NCI-H526 treated with DMSO at 0.1 percent for 48 hours (cell line): Measurements from ENCODE around the gene CNNM1.

Experiments
- DNase-seq: peaks from one replicate; lab custom pipeline; 2025; lab: John Stamatoyannopoulos, UW

CNNM1 gene

GRCh38 chr10:99372546-99373271 lies 43.6 kb downstream of the CNNM1 start:
- no peak for DNase-seq

- DNase-seq: no peak
Measured at GRCh38 chr10:99374526-99374925, 45.4 kb downstream of the CNNM1 start.

- DNase-seq: no peak
Measured at GRCh38 chr10:99374972-99375371, 45.8 kb downstream of the CNNM1 start.

GRCh38 chr10:99375426-99375825 lies 46.3 kb downstream of the CNNM1 start:
- DNase-seq: no peak

- DNase-seq: no peak
Measured at GRCh38 chr10:99382176-99382575, 53.0 kb downstream of the CNNM1 start.

GRCh38 chr10:99387071-99387470 lies 57.9 kb downstream of the CNNM1 start:
- no peak for DNase-seq

- no peak for DNase-seq
Measured at GRCh38 chr10:99387541-99387940, 58.4 kb downstream of the CNNM1 start.

GRCh38 chr10:99389729-99390480 lies 60.7 kb downstream of the CNNM1 start:
- no peak for DNase-seq

- no peak for DNase-seq
Measured at GRCh38 chr10:99391346-99391745, 62.2 kb downstream of the CNNM1 start.

GRCh38 chr10:99393036-99393435 lies 63.9 kb downstream of the CNNM1 start:
- DNase-seq: no peak

- DNase-seq: no peak
Measured at GRCh38 chr10:99393683-99394082, 64.5 kb downstream of the CNNM1 start.

- no peak for DNase-seq
Measured at GRCh38 chr10:99394256-99394655, 65.1 kb downstream of the CNNM1 start.

GRCh38 chr10:99394761-99395386 lies 65.7 kb downstream of the CNNM1 start:
- no peak for DNase-seq

GRCh38 chr10:99395750-99396445 lies 66.7 kb downstream of the CNNM1 start:
- DNase-seq: no peak

GRCh38 chr10:99396471-99396870 lies 67.3 kb downstream of the CNNM1 start:
- no peak for DNase-seq

GRCh38 chr10:99399664-99400063 lies 70.5 kb downstream of the CNNM1 start:
- no peak for DNase-seq

GRCh38 chr10:99403674-99404073 lies 74.5 kb downstream of the CNNM1 start:
- DNase-seq: no peak

- no peak for DNase-seq
Measured at GRCh38 chr10:99406149-99406548, 77.0 kb downstream of the CNNM1 start.

- no peak for DNase-seq
Measured at GRCh38 chr10:99410146-99410545, 81.0 kb downstream of the CNNM1 start.

- no peak for DNase-seq
Measured at GRCh38 chr10:99410876-99411275, 81.7 kb downstream of the CNNM1 start.

GRCh38 chr10:99411546-99411945 lies 82.4 kb downstream of the CNNM1 start:
- no peak for DNase-seq

GRCh38 chr10:99412099-99412498 lies 82.9 kb downstream of the CNNM1 start:
- no peak for DNase-seq
